SK-N-MC (cell line): ENCODE data around the gene PTPRN2.

Experiments
- DNase-seq: peaks from one replicate; pipeline ENCODE4 v3.0.0-alpha.2; 2011; ENCODE audit warnings: low read depth, low spot score
- H3K27ac ChIP-seq: fragments of 200-600 bp; sonication (generic); 2 replicates; pipeline ENCODE4 v1.5.1; 2016; ENCODE audit warnings: mixed run types
- H3K36me3 ChIP-seq: fragments of 200-600 bp; sonication (generic); 2 replicates; pipeline ENCODE4 v1.6.1; 2017; ENCODE audit warnings: antibody characterized with exemption, low read length, mixed read lengths; ENCODE audit not compliant: insufficient read depth
- H3K4me3 ChIP-seq: fragments of 200-600 bp; sonication (generic); 2 replicates; pipeline ENCODE4 v1.5.1; 2016
- H3K9ac ChIP-seq: fragments of 200-600 bp; sonication (generic); 2 replicates; pipeline ENCODE4 v1.8.0; 2017; ENCODE audit warnings: mixed run types, mixed read lengths; ENCODE audit not compliant: insufficient read length
- H3K9me3 ChIP-seq: fragments of 200-600 bp; sonication (generic); 2 replicates; pipeline ENCODE4 v1.6.1; 2017; ENCODE audit warnings: low read depth, mild to moderate bottlenecking, antibody characterized with exemption, low read length, moderate library complexity, mixed read lengths
- EZH2 ChIP-seq: fragments of 200-600 bp; sonication (generic); IDR thresholded peaks from one replicate; pipeline ENCODE4 v1.6.1; 2017; ENCODE audit warnings: antibody characterized with exemption
- FOXP2 ChIP-seq: optimal IDR thresholded peaks from 2 replicates; pipeline ENCODE3; 2011; ENCODE audit warnings: mild to moderate bottlenecking, moderate library complexity; ENCODE audit not compliant: insufficient read depth; ENCODE audit errors: extremely low read length, control extremely low read depth
- POLR2AphosphoS5 ChIP-seq: IDR thresholded peaks from 2 replicates; pipeline ENCODE4 v1.6.1; 2012; ENCODE audit warnings: mild to moderate bottlenecking, low read depth, low read length, borderline replicate concordance

PTPRN2 gene

DNA sequence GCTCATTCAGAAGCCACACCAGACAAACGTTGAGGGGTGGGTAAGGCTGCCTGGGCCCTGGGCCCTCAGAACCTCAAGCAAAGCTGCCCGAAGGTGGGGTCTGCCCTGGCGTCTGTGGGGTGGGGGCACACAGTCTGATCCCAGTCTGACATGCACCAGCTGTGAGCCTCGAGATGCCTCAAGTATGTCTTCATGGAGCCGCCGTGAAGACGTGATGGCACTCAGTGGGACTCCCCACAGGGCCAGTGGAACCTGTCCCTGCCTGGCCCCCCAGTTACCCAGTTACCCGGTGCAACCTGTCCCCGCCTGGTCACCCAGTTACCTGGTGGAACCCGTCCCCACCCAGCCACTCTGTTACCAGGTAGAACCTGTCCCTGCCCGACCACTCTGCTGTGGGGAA, 351.2 kb downstream of the PTPRN2 start:
- no peak for DNase-seq
- no peak for TF ChIP-seq FOXP2
- TF ChIP-seq EZH2 = no peak
- TF ChIP-seq POLR2AphosphoS5 = no peak
- Histone ChIP-seq H3K9me3 (no peaks in the 10 kb centered on the region), H3K9ac (no peak overlapping the region), H3K36me3 (no peaks in the 10 kb centered on the region), H3K4me3 (no peak overlapping the region), H3K27ac (no peak overlapping the region)

DNA sequence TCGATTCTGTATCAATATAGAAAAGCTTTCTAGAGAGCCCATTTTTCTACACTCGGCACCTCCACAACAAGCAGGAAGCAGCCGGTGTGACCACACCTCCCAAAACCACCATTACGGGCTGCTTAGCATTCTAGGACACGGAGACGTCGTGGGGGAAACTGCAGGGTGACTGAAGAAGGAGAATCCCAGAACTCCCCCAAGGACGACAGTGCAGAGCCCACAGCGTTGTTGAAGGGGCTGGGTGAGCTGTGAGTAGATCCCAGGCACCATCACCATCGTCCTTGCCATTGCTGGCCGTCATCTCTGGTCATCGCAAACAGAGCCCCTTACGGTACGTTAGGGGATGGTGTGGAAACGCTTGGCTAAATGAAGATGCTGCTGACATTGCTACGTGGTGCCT, 351.8 kb downstream of the PTPRN2 start:
- Histone ChIP-seq H3K9me3 (no peaks in the 10 kb centered on the region), H3K9ac (no peak overlapping the region), H3K36me3 (no peaks in the 10 kb centered on the region), H3K27ac (no peak overlapping the region), H3K4me3 (no peak overlapping the region)
- DNase-seq = no peak
- TF ChIP-seq EZH2 (no peak), POLR2AphosphoS5 (no peak), FOXP2 (no peak)

GRCh38 chr7:158229945-158230344, 357.7 kb downstream of the PTPRN2 start:
- no peak for DNase-seq
- no peak for TF ChIP-seq POLR2AphosphoS5
- no peak for TF ChIP-seq FOXP2
- no peak for TF ChIP-seq EZH2
- Histone ChIP-seq H3K9ac (no peak overlapping the region), H3K36me3 (no peaks in the 10 kb centered on the region), H3K27ac (no peak overlapping the region), H3K4me3 (no peak overlapping the region), H3K9me3 (no peaks in the 10 kb centered on the region)

DNA sequence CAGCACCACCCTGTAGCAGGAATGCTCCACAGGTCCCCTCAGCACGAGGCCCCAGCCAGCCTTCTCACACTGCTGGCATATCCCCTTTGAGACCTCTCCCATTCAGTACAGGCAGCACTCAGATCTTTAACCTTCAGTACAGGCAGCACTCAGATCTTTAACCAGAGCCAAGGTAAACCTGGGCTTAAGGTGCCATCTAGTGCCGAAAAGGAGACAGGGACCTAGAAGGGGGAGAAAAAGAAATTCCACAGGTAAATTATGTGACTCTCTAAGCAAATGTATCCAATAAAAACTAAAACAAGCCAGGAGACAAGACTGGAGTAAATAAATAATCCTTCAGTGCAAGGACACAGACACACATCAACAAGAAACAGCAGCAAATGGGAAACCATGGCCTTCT, 358.6 kb downstream of the PTPRN2 start:
- no peak for DNase-seq
- H3K9me3 ChIP-seq = no peaks in the 10 kb centered on the region
- no peak overlapping the region for H3K9ac ChIP-seq
- H3K4me3 ChIP-seq = no peak overlapping the region
- H3K27ac ChIP-seq = no peak overlapping the region
- no peaks in the 10 kb centered on the region for H3K36me3 ChIP-seq
- TF ChIP-seq POLR2AphosphoS5 (no peak), EZH2 (no peak), FOXP2 (no peak)

DNA sequence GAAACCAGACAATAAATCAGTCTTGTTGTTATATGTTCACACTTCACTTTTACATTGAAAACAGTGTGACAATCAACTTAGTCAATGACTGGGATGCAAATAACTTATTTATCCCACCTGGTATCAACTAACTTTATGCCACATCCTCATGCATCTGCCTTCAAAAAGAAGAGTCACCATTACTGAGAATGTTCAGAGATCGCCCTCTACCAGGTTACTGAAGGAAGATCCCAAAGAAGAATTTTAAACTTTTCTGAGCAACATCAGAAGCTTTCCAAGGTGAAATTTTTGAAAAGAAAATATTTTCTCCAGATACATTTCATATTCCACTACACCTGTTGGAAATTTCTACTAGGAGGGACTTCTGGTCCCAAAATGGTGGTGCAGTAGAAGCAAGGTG, 359.5 kb downstream of the PTPRN2 start:
- no peaks in the 10 kb centered on the region for H3K9me3 ChIP-seq
- TF ChIP-seq POLR2AphosphoS5 = no peak
- no peak for TF ChIP-seq EZH2
- no peak for TF ChIP-seq FOXP2
- H3K27ac ChIP-seq = no peak overlapping the region
- DNase-seq = no peak
- no peaks in the 10 kb centered on the region for H3K36me3 ChIP-seq
- no peak overlapping the region for H3K4me3 ChIP-seq
- no peak overlapping the region for H3K9ac ChIP-seq

DNA sequence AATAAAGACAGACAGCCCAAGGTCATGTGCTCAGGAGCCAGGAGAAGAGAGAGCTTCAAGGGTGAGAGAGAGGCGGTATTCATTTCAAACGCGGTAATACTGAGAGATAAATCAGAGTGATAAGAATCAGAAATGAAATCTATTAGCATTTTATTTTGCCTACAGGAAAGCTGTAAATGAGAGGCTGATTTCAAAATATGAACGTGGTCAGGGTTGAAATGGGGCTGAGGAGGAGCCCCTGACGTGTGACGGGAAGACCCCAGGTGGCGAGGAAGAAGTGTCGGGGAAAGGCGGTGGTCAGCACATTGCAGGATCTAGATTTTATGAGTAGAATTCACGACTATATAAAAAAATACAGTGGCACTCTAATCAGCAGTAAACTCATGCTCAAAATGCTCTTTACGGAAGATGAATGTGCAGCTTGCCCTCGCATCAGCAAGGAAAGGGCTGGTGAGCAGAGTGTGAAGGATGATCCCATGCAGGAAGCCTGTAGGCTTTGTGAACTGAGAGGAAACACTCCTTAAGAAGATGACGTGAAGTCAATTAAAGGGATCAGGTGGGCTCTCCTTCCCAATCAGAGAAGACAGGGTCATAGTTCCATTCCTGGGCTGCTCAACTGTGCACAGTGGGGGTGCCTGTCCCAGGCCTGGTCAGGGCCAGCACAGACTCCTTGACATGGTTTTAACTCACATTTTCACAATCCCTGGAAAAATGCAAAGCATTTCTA, 360.2 kb downstream of the PTPRN2 start:
- Histone ChIP-seq H3K36me3 (no peaks in the 10 kb centered on the region), H3K27ac (no peak overlapping the region), H3K9ac (no peak overlapping the region), H3K4me3 (no peak overlapping the region), H3K9me3 (no peaks in the 10 kb centered on the region)
- no peak for DNase-seq
- TF ChIP-seq POLR2AphosphoS5 (no peak), EZH2 (peak; percentile 80)

DNA sequence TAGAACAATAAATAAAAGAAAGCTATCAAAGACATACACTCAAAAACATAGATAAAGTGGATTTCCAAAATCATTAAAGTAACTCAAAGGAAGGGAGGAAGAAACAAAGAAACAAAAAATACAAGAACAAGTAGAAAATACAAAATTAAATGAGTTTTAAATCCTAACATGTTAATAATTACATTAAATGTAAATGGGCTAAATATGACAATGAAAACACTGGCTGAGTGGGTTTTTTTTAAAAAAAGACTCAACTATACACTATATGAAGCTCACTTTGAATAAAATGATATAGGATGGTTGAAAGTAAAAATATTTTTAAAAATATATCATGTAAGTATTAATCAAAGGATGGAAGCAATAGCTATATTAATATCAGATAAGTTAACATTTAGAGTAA, 371.4 kb downstream of the PTPRN2 start:
- no peak overlapping the region for H3K9ac ChIP-seq
- DNase-seq = no peak
- no peak overlapping the region for H3K27ac ChIP-seq
- H3K9me3 ChIP-seq = no peaks in the 10 kb centered on the region
- H3K36me3 ChIP-seq = no peaks in the 10 kb centered on the region
- TF ChIP-seq FOXP2 (no peak), POLR2AphosphoS5 (no peak), EZH2 (no peak)
- no peak overlapping the region for H3K4me3 ChIP-seq

- H3K9me3 ChIP-seq = no peaks in the 10 kb centered on the region
These were observed 378.2 kb downstream of the PTPRN2 start for GRCh38 chr7:158209435-158209834.

DNA sequence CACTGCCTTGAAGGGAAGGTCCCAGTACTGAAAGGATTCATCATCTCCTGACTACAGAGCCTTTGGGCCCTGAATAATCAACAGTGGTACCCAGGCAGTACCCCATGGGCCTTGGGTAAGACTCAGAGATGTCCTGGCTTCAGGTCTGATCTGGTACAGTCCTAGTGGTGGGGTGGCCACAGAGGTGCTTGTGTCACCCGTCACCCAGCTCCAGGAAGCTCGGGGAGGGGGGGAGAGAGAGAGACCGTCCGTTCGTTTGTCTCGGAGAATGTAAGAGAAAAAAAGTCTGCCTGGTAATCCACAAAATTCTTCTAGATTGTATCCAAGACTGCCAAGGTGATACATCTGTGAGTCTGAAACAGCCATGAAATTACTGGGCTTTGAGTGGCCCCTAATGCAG, 381.3 kb downstream of the PTPRN2 start:
- TF ChIP-seq FOXP2 (no peak), POLR2AphosphoS5 (no peak), EZH2 (no peak)
- no peaks in the 10 kb centered on the region for H3K36me3 ChIP-seq
- no peak overlapping the region for H3K9ac ChIP-seq
- no peak overlapping the region for H3K27ac ChIP-seq
- no peak for DNase-seq
- H3K9me3 ChIP-seq = no peaks in the 10 kb centered on the region
- no peak overlapping the region for H3K4me3 ChIP-seq

More at GRCh38 chr7:158209435-158209834, 378.2 kb downstream of the PTPRN2 start:
- DNase-seq = no peak
- TF ChIP-seq FOXP2 = no peak
- TF ChIP-seq EZH2 = no peak
- TF ChIP-seq POLR2AphosphoS5 = no peak
- H3K36me3 ChIP-seq = no peaks in the 10 kb centered on the region
- no peak overlapping the region for H3K27ac ChIP-seq
- no peak overlapping the region for H3K9ac ChIP-seq
- H3K4me3 ChIP-seq = no peak overlapping the region
